GM21825 (cell line): Measurements from ENCODE around the gene PADI3.
"Not testable (repeated sequence)": the region's sequence is repeated elsewhere in the genome, so short reads cannot be mapped to it uniquely, and the experiment has no call there.

ENCODE experiments used
- ATAC-seq: cut with Tn5 transposase; IDR thresholded peaks from one replicate; pipeline ENCODE4 v1.9.1; 2021; ENCODE audit warnings: mild to moderate bottlenecking, moderate library complexity; ENCODE audit not compliant: unreplicated experiment

PADI3 gene

GRCh38 chr1:17239420-17239819, 9.5 kb upstream of the PADI3 start:
- no peak for ATAC-seq

GRCh38 chr1:17241011-17241779, 7.7 kb upstream of the PADI3 start:
- ATAC-seq, result not testable (repeated sequence)

DNA sequence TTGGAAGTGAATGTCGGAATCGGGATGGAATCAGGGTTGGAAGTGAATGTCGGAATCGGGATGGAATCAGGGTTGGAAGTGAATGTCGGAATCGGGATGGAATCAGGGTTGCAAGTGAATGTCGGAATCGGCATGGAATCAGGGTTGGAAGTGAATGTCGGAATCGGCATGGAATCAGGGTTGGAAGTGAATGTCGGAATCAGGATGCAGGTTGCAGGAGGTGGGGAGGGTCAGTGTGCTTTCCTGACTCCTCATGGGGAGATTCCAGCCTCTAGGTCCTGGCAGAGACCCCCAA, 7.2 kb upstream of the PADI3 start:
- ATAC-seq, result not testable (repeated sequence)

- ATAC-seq, result no peak
Measured at GRCh38 chr1:17243274-17243673, 5.6 kb upstream of the PADI3 start.

GRCh38 chr1:17244821-17245740, 3.8 kb upstream of the PADI3 start:
- ATAC-seq, result no peak

DNA sequence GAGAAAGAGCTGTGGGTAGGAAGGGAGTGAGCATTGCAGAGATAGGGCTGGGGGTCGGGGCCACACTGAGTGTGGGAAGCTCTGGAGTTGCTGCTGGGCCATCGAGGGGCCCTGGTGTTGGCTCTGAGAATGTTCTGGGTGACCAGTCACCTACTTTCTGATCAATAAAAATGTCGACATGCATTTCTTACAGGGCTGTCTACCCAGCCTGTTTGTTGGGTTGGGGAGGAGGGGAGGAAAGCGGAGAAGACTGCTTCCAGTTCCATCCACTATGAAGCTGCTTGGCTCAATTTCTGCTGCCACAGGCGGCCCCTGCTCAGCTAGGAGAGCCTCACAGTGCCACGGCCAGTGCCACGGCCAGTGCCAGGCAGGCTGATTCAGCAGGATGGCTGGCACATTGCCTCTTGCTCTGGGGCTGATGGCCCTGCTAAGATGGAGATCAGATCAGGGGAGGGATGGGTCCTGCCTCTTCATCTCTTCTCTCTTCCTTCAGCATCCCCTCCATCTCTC, 3.0 kb upstream of the PADI3 start:
- ATAC-seq, result no peak

GRCh38 chr1:17246971-17247370, 1.9 kb upstream of the PADI3 start:
- ATAC-seq, result no peak

DNA sequence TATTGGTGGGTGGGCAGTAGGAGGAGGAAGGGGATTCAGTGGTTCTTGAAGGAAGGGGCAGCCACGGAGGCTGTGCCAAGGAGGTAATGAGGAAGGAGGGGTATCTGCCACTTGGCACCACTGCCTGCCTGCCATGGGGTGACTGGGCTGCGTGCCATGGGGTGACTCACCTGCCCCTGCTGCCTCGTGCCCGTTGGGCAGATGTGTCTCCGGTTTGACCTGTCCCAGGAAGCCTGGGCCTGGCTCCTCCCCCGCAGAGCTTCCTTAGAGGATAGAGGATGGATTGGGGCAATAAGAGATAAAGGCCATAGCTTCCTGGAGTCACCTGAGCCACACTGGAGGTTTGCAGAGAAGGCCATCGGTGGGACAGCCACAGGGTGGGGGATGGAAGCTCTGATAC, 1.7 kb downstream of the PADI3 start:
- no peak for ATAC-seq

- no peak for ATAC-seq
Measured at GRCh38 chr1:17251246-17251645, 2.3 kb downstream of the PADI3 start.

DNA sequence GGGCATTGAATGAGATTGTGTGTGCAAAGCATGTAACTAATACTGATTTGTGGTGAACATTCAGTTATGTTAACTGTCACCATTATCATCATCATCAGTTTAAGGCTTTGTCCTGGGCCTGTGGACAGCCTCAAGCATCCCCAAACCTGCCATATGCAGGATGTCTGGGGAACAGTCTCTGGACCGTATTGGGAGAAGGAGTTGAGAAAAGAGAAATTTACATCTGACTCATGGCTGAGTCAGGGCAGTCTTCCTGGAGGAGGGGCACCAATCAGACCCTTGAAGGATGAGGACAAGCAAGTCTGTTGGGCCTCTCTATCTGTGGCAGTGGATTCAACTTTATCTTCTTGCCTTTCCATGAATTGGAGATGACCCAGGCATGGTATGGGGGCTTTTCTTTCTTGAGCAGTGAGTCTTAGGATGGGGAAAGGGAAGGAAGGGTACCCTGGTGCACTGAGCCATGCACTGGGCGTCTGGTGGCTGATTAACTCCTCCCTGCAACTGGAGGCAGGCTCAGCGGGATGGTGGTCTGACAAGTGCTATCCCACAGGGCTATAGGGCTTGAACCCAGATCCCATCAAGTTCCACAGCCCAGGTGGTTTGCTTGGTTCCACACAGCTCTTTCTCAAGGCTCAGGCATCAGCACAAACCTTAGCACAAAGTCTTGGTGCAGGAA, 2.9 kb downstream of the PADI3 start:
- no peak for ATAC-seq

GRCh38 chr1:17255336-17255735, 6.4 kb downstream of the PADI3 start:
- ATAC-seq, result no peak

DNA sequence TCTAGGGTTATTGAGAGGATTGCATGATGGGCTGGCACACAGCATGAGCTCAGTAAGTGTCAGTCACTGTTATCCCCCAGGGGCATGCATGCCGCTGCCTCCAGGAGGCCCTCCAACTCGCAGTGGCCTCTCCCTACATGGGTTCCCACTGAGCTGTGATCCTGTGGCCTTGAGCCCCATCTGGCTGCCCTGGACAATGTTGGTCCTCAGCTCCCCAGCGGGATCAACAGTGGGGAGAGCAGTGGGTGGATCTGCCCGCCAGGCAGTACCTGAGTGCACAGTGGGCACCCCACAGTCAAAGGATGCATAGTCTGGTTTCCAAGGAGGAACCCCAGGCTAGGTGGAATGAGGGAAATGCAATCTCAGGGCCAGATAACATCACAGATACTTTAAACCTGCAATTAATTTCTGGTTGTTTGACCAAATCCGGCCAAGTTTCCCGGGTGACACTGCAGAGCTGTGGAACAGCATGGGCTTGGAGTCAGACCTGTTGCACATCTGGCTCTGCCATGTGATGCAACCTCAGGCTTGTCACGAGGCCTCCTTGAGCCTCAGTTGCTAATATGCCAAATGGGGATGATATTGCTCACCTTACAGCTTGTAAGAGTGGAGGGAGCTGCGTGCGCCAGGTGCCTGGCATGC, 9.3 kb downstream of the PADI3 start:
- ATAC-seq, result no peak

GRCh38 chr1:17258758-17259130, 9.8 kb downstream of the PADI3 start:
- no peak for ATAC-seq

- no peak for ATAC-seq
Measured at GRCh38 chr1:17259233-17259873, 10.5 kb downstream of the PADI3 start.

GRCh38 chr1:17260264-17260663, 11.4 kb downstream of the PADI3 start:
- no peak for ATAC-seq

DNA sequence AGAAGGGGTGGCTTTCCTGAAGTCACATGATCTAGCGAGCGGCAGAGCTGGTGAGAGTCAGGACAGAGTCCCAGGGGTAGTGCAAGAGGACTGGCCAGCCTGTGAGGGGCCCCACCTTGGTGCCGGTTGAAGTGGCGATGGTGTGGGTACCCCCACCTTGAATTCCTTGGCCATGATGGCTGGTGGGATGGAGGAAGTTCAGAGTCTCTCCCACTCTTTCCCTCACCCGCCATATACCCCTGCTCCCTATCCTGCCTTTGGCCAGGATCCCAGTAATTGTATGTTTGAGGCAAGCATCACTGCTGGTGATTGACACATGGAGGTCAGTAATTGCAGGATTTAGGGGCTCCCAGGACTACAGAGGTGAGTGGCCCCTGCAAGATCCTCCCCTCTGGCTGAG, 11.8 kb downstream of the PADI3 start:
- ATAC-seq, result no peak

DNA sequence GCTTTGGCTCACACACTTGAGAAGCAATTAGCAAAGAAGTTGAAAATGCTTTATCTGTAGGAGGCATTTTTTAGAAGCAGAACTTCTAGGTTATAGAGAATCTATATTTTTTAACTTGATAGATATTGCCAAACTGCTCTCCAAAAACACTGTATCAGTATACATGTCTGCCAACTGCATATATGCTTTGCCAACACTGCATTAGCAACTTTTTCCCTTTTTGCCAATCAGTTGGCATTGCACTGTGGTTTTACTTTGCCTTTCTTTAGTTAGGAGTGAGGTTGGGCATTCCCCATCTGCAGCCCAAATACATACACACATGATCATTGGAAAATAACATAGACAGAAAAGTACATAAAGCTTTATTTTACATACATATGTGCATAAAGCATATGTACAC, 15.0 kb downstream of the PADI3 start:
- no peak for ATAC-seq

DNA sequence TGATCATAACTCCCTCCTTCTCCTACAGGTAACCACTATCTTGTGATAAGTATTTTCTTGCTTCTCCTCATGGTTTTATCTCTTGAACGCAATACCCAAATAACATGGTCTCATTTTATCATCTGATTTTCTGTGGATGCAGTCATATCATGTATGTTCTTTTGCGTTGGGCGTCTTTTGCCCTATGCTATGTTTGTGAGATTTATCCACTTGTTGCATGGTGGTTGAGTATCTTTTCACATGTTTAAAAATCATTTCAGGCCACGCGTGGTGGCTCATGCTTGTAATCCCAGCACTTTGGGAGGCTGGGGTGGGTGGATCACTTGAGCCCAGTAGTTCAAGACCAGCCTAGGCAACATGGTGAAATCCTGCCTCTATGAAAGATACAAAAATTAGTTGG, 15.6 kb downstream of the PADI3 start:
- ATAC-seq, result no peak

GRCh38 chr1:17265162-17265561, 16.3 kb downstream of the PADI3 start:
- ATAC-seq, result no peak

GRCh38 chr1:17265950-17266349, 17.1 kb downstream of the PADI3 start:
- ATAC-seq, result no peak
